ENCODE results near the gene SPATA2L. TPM values are rescaled to one million over a fixed set of nuclear protein-coding genes. Genes with fewer than 3 reads are reported as not detected.
"Not testable (repeated sequence)": the region's sequence is repeated elsewhere in the genome, so short reads cannot be mapped to it uniquely, and the experiment has no call there.

The SPATA2L gene
- polyA plus RNA-seq, 1 donor (not counting 4 experiments of a cell fraction or from before 2014, with no cell fraction given): 1.7 TPM

- Histone ChIP-seq H3K27me3 (ENCODE audit: control insufficient read depth, extremely low read depth, insufficient read depth, low read length) (no peaks in the 10 kb centered on the region), H4K20me1 (ENCODE audit: control insufficient read depth, extremely low read depth, insufficient read depth, low read length) (no peaks in the 10 kb centered on the region), H3K4me3 (ENCODE audit: control insufficient read depth in 2 of 3, extremely low read depth in 1 of 3, insufficient read depth in 2 of 3, low read depth in 1 of 3, low read length in 3 of 3) (no peak overlapping the region), H3K4me2 (ENCODE audit: control insufficient read depth, extremely low read depth, insufficient read depth, low read depth, low read length) (no peak overlapping the region), H3K79me2 (ENCODE audit: control insufficient read depth, insufficient read depth, low read length) (peaks cover 24% of the 10 kb centered on the region), H3K9ac (ENCODE audit: control insufficient read depth, extremely low read depth, insufficient read depth, low read length) (no peak overlapping the region), H3K36me3 (ENCODE audit: control insufficient read depth in 2 of 2, extremely low read depth in 1 of 2, insufficient read depth in 2 of 2, low read length in 2 of 2) (peaks cover 36 to 42% of the 10 kb centered on the region in 2 experiments), H3K4me1 (ENCODE audit: control insufficient read depth, extremely low read depth, insufficient read depth, low read length) (peaks cover 8% of the 10 kb centered on the region), H2AFZ (ENCODE audit: control insufficient read depth, low read length) (no peak overlapping the region), H3K27ac (ENCODE audit: control insufficient read depth, insufficient read depth, low read length) (no peak overlapping the region), H3K9me1 (ENCODE audit: control insufficient read depth, extremely low read depth, insufficient read depth, low read length) (no peaks in the 10 kb centered on the region), H3K9me3 (ENCODE audit: control insufficient read depth, low read depth, low read length) (no peaks in the 10 kb centered on the region)
- dilution Hi-C loops (cut with MboI; ENCODE audit: extremely low pct_ligation_motif_present, low sequenced_read_pairs): no loop called here
- DNase-seq (ENCODE audit: low read depth, low spot score) (no peak), FAIRE-seq (no peak)
- TF ChIP-seq EZH2 (IDR thresholded peaks at IDR 0.05; ENCODE audit: low read length): no peak
- no peak for TF ChIP-seq CTCF (optimal IDR thresholded peaks at IDR 0.05 in 1 of 3, IDR thresholded peaks at IDR 0.05 in 1 of 3, conservative IDR thresholded peaks at IDR 0.05 in 1 of 3; ENCODE audit: extremely low read depth in 1 of 3, insufficient read depth in 2 of 3, low read length in 3 of 3)
Measured at GRCh38 chr16:89690392-89690901, 11.1 kb downstream of the SPATA2L start.

- H3K9me3 ChIP-seq (ENCODE audit: control insufficient read depth, low read depth, low read length); H3K27me3 ChIP-seq (ENCODE audit: control insufficient read depth, extremely low read depth, insufficient read depth, low read length); H2AFZ ChIP-seq (ENCODE audit: control insufficient read depth, low read length); H3K27ac ChIP-seq (ENCODE audit: control insufficient read depth, insufficient read depth, low read length); DNase-seq (ENCODE audit: low read depth, low spot score); H3K4me2 ChIP-seq (ENCODE audit: control insufficient read depth, extremely low read depth, insufficient read depth, low read depth, low read length); H3K4me3 ChIP-seq (ENCODE audit: control insufficient read depth in 2 of 3, extremely low read depth in 1 of 3, insufficient read depth in 2 of 3, low read depth in 1 of 3, low read length in 3 of 3); H3K9ac ChIP-seq (ENCODE audit: control insufficient read depth, extremely low read depth, insufficient read depth, low read length); H3K4me1 ChIP-seq (ENCODE audit: control insufficient read depth, extremely low read depth, insufficient read depth, low read length); H3K9me1 ChIP-seq (ENCODE audit: control insufficient read depth, extremely low read depth, insufficient read depth, low read length); H4K20me1 ChIP-seq (ENCODE audit: control insufficient read depth, extremely low read depth, insufficient read depth, low read length); dilution Hi-C loops (cut with MboI; ENCODE audit: extremely low pct_ligation_motif_present, low sequenced_read_pairs); FAIRE-seq: not testable (repeated sequence)
- H3K79me2 ChIP-seq (ENCODE audit: control insufficient read depth, insufficient read depth, low read length): peaks cover 24% of the 10 kb centered on the region
- H3K36me3 ChIP-seq (ENCODE audit: control insufficient read depth in 2 of 2, extremely low read depth in 1 of 2, insufficient read depth in 2 of 2, low read length in 2 of 2): peaks cover 32 to 42% of the 10 kb centered on the region in 2 experiments
Measured at GRCh38 chr16:89689621-89690020, 11.9 kb downstream of the SPATA2L start.

GRCh38 chr16:89689142-89689541 lies 12.4 kb downstream of the SPATA2L start:
- peaks cover 8% of the 10 kb centered on the region for H3K4me1 ChIP-seq (ENCODE audit: control insufficient read depth, extremely low read depth, insufficient read depth, low read length)
- no peak overlapping the region for H3K4me2 ChIP-seq (ENCODE audit: control insufficient read depth, extremely low read depth, insufficient read depth, low read depth, low read length)
- H3K79me2 ChIP-seq (ENCODE audit: control insufficient read depth, insufficient read depth, low read length): peaks cover 24% of the 10 kb centered on the region
- no peak overlapping the region for H2AFZ ChIP-seq (ENCODE audit: control insufficient read depth, low read length)
- TF ChIP-seq CTCF (optimal IDR thresholded peaks at IDR 0.05 in 1 of 3, IDR thresholded peaks at IDR 0.05 in 1 of 3, conservative IDR thresholded peaks at IDR 0.05 in 1 of 3; ENCODE audit: extremely low read depth in 1 of 3, insufficient read depth in 2 of 3, low read length in 3 of 3) (no peak), EZH2 (IDR thresholded peaks at IDR 0.05; ENCODE audit: low read length) (no peak)
- no peaks in the 10 kb centered on the region for H4K20me1 ChIP-seq (ENCODE audit: control insufficient read depth, extremely low read depth, insufficient read depth, low read length)
- no peaks in the 10 kb centered on the region for H3K27me3 ChIP-seq (ENCODE audit: control insufficient read depth, extremely low read depth, insufficient read depth, low read length)
- H3K9ac ChIP-seq (ENCODE audit: control insufficient read depth, extremely low read depth, insufficient read depth, low read length): no peak overlapping the region
- no peak for DNase-seq (ENCODE audit: low read depth, low spot score)
- no peaks in the 10 kb centered on the region for H3K9me3 ChIP-seq (ENCODE audit: control insufficient read depth, low read depth, low read length)
- H3K9me1 ChIP-seq (ENCODE audit: control insufficient read depth, extremely low read depth, insufficient read depth, low read length): no peaks in the 10 kb centered on the region
- no peak overlapping the region for H3K4me3 ChIP-seq (ENCODE audit: control insufficient read depth in 2 of 3, extremely low read depth in 1 of 3, insufficient read depth in 2 of 3, low read depth in 1 of 3, low read length in 3 of 3)
- no peak for FAIRE-seq
- H3K36me3 ChIP-seq (ENCODE audit: control insufficient read depth in 2 of 2, extremely low read depth in 1 of 2, insufficient read depth in 2 of 2, low read length in 2 of 2): peaks cover 28 to 39% of the 10 kb centered on the region in 2 experiments
- H3K27ac ChIP-seq (ENCODE audit: control insufficient read depth, insufficient read depth, low read length): no peak overlapping the region
- dilution Hi-C loops (cut with MboI; ENCODE audit: extremely low pct_ligation_motif_present, low sequenced_read_pairs): no loop called here
